Memory B cell (primary cell): ENCODE results near the gene GRK6.

Experiments
- ATAC-seq: fragments of 150-1000 bp; cut with Tn5 transposase; 2 replicates; pipeline ENCODE4 v1.10.0; 2021; ENCODE audit warnings: low read depth, mild to moderate bottlenecking, moderate library complexity
- DNase-seq, 2 donors: peaks; one replicate each; pipeline ENCODE4 v3.0.0; 2022; ENCODE audit warnings: low spot score in 2 of 2
- H3K27ac Mint-ChIP-seq: one replicate; pipeline ENCODE4 v1.8.0; 2022; ENCODE audit warnings: mild to moderate bottlenecking, moderate library complexity, mixed read lengths
- H3K27me3 Mint-ChIP-seq: one replicate; pipeline ENCODE4 v1.8.0; 2022; ENCODE audit warnings: mixed read lengths
- H3K36me3 Mint-ChIP-seq: one replicate; pipeline ENCODE4 v1.8.0; 2022; ENCODE audit warnings: mild to moderate bottlenecking, mixed read lengths
- H3K4me1 Mint-ChIP-seq: one replicate; pipeline ENCODE4 v1.8.0; 2022; ENCODE audit warnings: mixed read lengths
- H3K4me3 Mint-ChIP-seq: one replicate; pipeline ENCODE4 v1.8.0; 2022; ENCODE audit warnings: mild to moderate bottlenecking, moderate library complexity, mixed read lengths
- H3K9me3 Mint-ChIP-seq: one replicate; pipeline ENCODE4 v1.8.0; 2022; ENCODE audit warnings: mixed read lengths

GRK6 gene

GRCh38 chr5:177434942-177435738, 8.7 kb downstream of the GRK6 start:
- Mint-ChIP-seq H3K4me1 (peaks cover 27% of the 10 kb centered on the region), H3K27ac (no peak overlapping the region), H3K4me3 (no peak overlapping the region), H3K36me3 (peaks cover 25% of the 10 kb centered on the region), H3K27me3 (no peaks in the 10 kb centered on the region), H3K9me3 (no peaks in the 10 kb centered on the region)
- ATAC-seq (no peak), DNase-seq (no peak)

GRCh38 chr5:177435847-177436536, 9.5 kb downstream of the GRK6 start:
- ATAC-seq (no peak), DNase-seq (no peak)
- peaks cover 18% of the 10 kb centered on the region for H3K4me1 Mint-ChIP-seq
- H3K36me3 Mint-ChIP-seq = peaks cover 20% of the 10 kb centered on the region
- H3K4me3 Mint-ChIP-seq = no peak overlapping the region
- no peaks in the 10 kb centered on the region for H3K27me3 Mint-ChIP-seq
- no peaks in the 10 kb centered on the region for H3K9me3 Mint-ChIP-seq
- H3K27ac Mint-ChIP-seq = no peak overlapping the region

GRCh38 chr5:177437623-177438022, 11.1 kb downstream of the GRK6 start:
- no peak overlapping the region for H3K27ac Mint-ChIP-seq
- H3K4me1 Mint-ChIP-seq = peaks cover 13% of the 10 kb centered on the region
- no peak for ATAC-seq

DNA sequence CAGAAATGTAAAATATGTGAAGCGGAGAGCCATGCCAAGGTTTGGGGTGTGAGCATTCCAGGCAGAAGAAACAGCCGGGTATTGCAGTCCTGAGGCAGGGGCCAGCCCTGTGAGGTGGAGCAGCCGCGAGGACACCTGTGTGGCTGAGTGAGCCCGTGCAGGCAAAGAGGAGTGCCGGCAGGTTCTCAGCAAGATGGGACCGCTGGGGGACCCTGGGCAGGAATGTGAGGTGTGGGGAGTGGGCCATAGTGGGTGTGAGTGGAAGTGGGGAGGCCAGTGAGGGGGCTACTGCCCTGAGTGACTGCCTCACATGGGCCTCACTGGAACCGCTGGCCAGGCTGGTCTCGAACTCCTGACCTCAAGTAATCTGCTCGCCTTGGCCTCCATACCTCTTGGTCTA, 12.0 kb downstream of the GRK6 start:
- peaks cover 29% of the 10 kb centered on the region for H3K36me3 Mint-ChIP-seq
- DNase-seq (no peak), ATAC-seq (no peak)
- H3K9me3 Mint-ChIP-seq = no peaks in the 10 kb centered on the region
- H3K4me1 Mint-ChIP-seq = peaks cover 13% of the 10 kb centered on the region
- H3K27me3 Mint-ChIP-seq = no peaks in the 10 kb centered on the region
- H3K4me3 Mint-ChIP-seq = no peak overlapping the region
- no peak overlapping the region for H3K27ac Mint-ChIP-seq

More at GRCh38 chr5:177437623-177438022, 11.1 kb downstream of the GRK6 start:
- Mint-ChIP-seq H3K27me3 (no peaks in the 10 kb centered on the region), H3K4me3 (no peak overlapping the region), H3K9me3 (no peaks in the 10 kb centered on the region), H3K36me3 (peaks cover 28% of the 10 kb centered on the region)
- DNase-seq = no peak

- H3K4me1 Mint-ChIP-seq = peaks cover 18% of the 10 kb centered on the region
- no peaks in the 10 kb centered on the region for H3K27me3 Mint-ChIP-seq
- ATAC-seq (no peak), DNase-seq (no peak)
- no peak overlapping the region for H3K27ac Mint-ChIP-seq
- H3K4me3 Mint-ChIP-seq = no peak overlapping the region
- H3K36me3 Mint-ChIP-seq = peaks cover 29% of the 10 kb centered on the region
- no peaks in the 10 kb centered on the region for H3K9me3 Mint-ChIP-seq
Observed at GRCh38 chr5:177439518-177440053, 13.1 kb downstream of the GRK6 start.

- H3K4me3 Mint-ChIP-seq = no peak overlapping the region
- H3K4me1 Mint-ChIP-seq = peaks cover 25% of the 10 kb centered on the region
- peaks cover 29% of the 10 kb centered on the region for H3K36me3 Mint-ChIP-seq
- no peak for DNase-seq
- H3K9me3 Mint-ChIP-seq = no peaks in the 10 kb centered on the region
- no peak overlapping the region for H3K27ac Mint-ChIP-seq
- H3K27me3 Mint-ChIP-seq = no peaks in the 10 kb centered on the region
- ATAC-seq = no peak
Observed at GRCh38 chr5:177440211-177440989, 13.9 kb downstream of the GRK6 start.

DNA sequence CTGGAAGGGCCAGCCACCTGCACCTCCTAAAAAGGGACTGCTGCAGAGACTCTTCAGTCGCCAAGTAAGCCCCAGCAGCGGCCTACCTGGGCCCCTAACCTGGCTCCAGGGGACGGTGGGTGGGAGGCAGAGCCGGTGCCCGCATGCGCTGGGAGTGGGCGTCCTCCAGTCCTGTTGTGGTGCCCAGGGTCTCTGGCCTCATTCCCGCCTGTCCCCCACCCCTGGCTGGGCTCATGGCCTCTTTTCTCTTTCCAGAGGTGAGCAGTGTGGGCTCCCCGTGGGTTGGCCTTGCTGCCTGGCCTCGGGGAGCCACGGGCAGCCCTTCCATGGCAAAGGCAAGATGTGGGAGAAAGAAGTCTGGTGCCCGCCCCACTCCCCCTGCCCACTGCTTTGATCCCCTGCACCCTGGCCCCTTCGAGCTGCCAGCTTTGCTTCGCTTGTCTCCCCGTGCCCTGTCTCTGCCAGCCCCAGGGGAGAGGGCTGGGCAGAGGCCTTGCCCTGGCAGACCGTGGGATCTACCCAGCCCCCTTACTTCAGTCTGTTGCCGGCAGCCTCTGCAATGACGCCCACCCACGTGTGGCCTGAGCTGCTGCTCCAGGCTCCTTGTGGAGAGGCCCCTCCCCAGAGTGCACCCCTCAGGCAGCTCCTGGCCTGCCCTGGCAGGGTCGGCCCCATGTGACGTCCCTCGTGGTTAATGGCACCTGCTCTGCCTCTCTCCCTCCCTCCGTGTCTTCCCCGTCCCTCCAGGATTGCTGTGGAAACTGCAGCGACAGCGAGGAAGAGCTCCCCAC, 14.7 kb downstream of the GRK6 start:
- H3K4me3 Mint-ChIP-seq = no peak overlapping the region
- DNase-seq (no peak), ATAC-seq (no peak)
- H3K36me3 Mint-ChIP-seq = peaks cover 28% of the 10 kb centered on the region
- no peaks in the 10 kb centered on the region for H3K9me3 Mint-ChIP-seq
- no peak overlapping the region for H3K27ac Mint-ChIP-seq
- no peaks in the 10 kb centered on the region for H3K27me3 Mint-ChIP-seq
- H3K4me1 Mint-ChIP-seq = peaks cover 32% of the 10 kb centered on the region

- H3K27me3 Mint-ChIP-seq = no peaks in the 10 kb centered on the region
- H3K4me1 Mint-ChIP-seq = peaks cover 29% of the 10 kb centered on the region
- H3K27ac Mint-ChIP-seq = no peak overlapping the region
- DNase-seq (no peak), ATAC-seq (no peak)
- H3K4me3 Mint-ChIP-seq = no peak overlapping the region
- peaks cover 24% of the 10 kb centered on the region for H3K36me3 Mint-ChIP-seq
- no peaks in the 10 kb centered on the region for H3K9me3 Mint-ChIP-seq
Observed at GRCh38 chr5:177442066-177442826, 15.8 kb downstream of the GRK6 start.

GRCh38 chr5:177443144-177443983, 16.9 kb downstream of the GRK6 start:
- H3K4me3 Mint-ChIP-seq = no peak overlapping the region
- DNase-seq (no peak), ATAC-seq (no peak)
- no peaks in the 10 kb centered on the region for H3K27me3 Mint-ChIP-seq
- peak overlapping the region; percentile 95 for H3K27ac Mint-ChIP-seq
- peaks cover 31% of the 10 kb centered on the region for H3K4me1 Mint-ChIP-seq
- peaks cover 17% of the 10 kb centered on the region for H3K36me3 Mint-ChIP-seq
- H3K9me3 Mint-ChIP-seq = no peaks in the 10 kb centered on the region

DNA sequence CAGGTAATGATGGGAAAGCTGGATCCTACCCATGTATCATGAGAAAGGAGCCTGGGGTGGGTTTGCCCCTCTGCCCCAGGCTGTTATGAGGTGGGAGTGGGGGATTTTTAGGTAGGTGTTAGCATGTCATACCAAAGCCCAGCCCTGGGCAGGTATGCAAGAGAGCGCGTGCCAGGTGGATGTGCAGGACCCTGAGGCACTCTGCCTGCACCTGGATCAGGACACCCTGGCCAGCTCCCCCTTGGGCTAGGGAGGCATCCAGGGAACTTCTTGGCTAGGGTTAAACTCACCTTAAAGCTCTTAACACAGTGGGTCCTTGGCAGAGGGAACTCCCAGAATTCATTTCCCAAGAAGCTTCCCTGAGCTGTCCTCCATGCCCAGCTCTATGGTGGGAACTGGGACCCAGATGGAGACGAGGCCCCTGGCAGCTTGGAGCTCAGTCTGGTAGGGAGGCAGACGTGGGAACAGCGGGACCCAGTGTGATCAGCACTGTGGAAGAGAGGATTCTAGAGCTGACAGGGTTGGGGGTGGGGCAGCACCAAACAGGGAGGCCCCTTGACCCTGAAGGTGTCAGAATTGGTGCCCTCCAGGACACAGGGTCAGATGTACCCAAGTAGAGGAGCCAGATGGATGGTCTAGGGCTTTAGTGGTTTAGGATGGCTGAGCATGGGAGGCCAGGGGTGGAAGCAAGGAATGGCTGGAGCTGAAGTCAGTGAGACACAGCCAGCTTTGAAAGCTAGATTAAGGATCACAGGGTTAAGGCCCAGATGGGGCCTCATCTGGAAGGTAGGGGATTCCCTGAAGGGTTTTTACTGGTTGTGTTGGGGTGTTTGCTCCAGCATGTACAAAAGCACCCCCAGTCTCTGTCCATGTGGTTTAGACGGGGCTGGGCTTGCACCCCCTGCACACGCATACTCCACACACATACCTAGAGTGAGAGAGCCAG, 17.9 kb downstream of the GRK6 start:
- H3K27ac Mint-ChIP-seq = peak overlapping the region; percentile 95
- peaks cover 16% of the 10 kb centered on the region for H3K36me3 Mint-ChIP-seq
- no peak for DNase-seq
- peaks cover 35% of the 10 kb centered on the region for H3K4me1 Mint-ChIP-seq
- peak; percentile 34 for ATAC-seq
- no peaks in the 10 kb centered on the region for H3K9me3 Mint-ChIP-seq
- no peaks in the 10 kb centered on the region for H3K27me3 Mint-ChIP-seq
- peak overlapping the region; percentile 61 for H3K4me3 Mint-ChIP-seq

GRCh38 chr5:177445052-177445916, 18.8 kb downstream of the GRK6 start:
- H3K4me1 Mint-ChIP-seq = peaks cover 31% of the 10 kb centered on the region
- H3K4me3 Mint-ChIP-seq = peak overlapping the region; percentile 74
- peak; percentile 12 for ATAC-seq

More at GRCh38 chr5:177445052-177445916, 18.8 kb downstream of the GRK6 start:
- Mint-ChIP-seq H3K27me3 (no peaks in the 10 kb centered on the region), H3K36me3 (peaks cover 10% of the 10 kb centered on the region), H3K9me3 (no peaks in the 10 kb centered on the region), H3K27ac (peak overlapping the region; percentile 95)
- no peak for DNase-seq
